Chondrocyte (in vitro differentiated cells): ENCODE data around the gene DNAH1. TPM values are rescaled to one million over a fixed set of nuclear protein-coding genes. Genes with fewer than 3 reads are reported as not detected.

ENCODE experiments used
- DNase-seq: peaks from one replicate; pipeline ENCODE4 v3.0.0; 2021; ENCODE audit warnings: mixed read lengths, low spot score
- H3K27ac Mint-ChIP-seq: one replicate; pipeline ENCODE4 v1.8.0; 2021; ENCODE audit warnings: mild to moderate bottlenecking, moderate library complexity, mixed read lengths; ENCODE audit not compliant: unreplicated experiment
- H3K27me3 Mint-ChIP-seq: 2 replicates; pipeline ENCODE4 v1.8.0; 2021; ENCODE audit warnings: low read depth, mixed read lengths
- H3K36me3 Mint-ChIP-seq: 2 replicates; pipeline ENCODE4 v1.8.0; 2021; ENCODE audit warnings: low read depth, mixed read lengths
- H3K4me1 Mint-ChIP-seq: 2 replicates; pipeline ENCODE4 v1.8.0; 2021; ENCODE audit warnings: low read depth, mild to moderate bottlenecking, mixed read lengths
- H3K4me3 Mint-ChIP-seq: one replicate; pipeline ENCODE4 v1.8.0; 2021; ENCODE audit warnings: mild to moderate bottlenecking, moderate library complexity, mixed read lengths; ENCODE audit not compliant: unreplicated experiment
- H3K9me3 Mint-ChIP-seq: 2 replicates; pipeline ENCODE4 v1.8.0; 2021; ENCODE audit warnings: low read depth, mixed read lengths
- CTCF ChIP-seq: fragments of 200-600 bp; sonication (generic); IDR thresholded peaks from 2 replicates; pipeline ENCODE4 v1.5.0; 2021; ENCODE audit warnings: antibody characterized with exemption, mild to moderate bottlenecking, moderate library complexity
- total RNA-seq: library from RNA; stranded (reverse); gene quantifications from 3 replicates; pipeline ENCODE4 v1.2.1, GENCODE V29; 2021

The DNAH1 gene
- total RNA-seq, 1 donor from 2014 or later = 5.0 TPM

GRCh38 chr3:52372822-52373504, 56.8 kb downstream of the DNAH1 start:
- H3K27me3 Mint-ChIP-seq = peaks cover 3% of the 10 kb centered on the region
- H3K27ac Mint-ChIP-seq = no peak overlapping the region
- H3K9me3 Mint-ChIP-seq = no peaks in the 10 kb centered on the region
- peaks cover 11% of the 10 kb centered on the region for H3K36me3 Mint-ChIP-seq
- DNase-seq = no peak
- peak overlapping the region; percentile 26 for H3K4me3 Mint-ChIP-seq
- TF ChIP-seq CTCF = peak; percentile 39
- peaks cover 7% of the 10 kb centered on the region for H3K4me1 Mint-ChIP-seq

GRCh38 chr3:52373676-52374075, 57.6 kb downstream of the DNAH1 start:
- TF ChIP-seq CTCF = no peak
- DNase-seq = no peak
- H3K27ac Mint-ChIP-seq = no peak overlapping the region
- H3K36me3 Mint-ChIP-seq = peaks cover 11% of the 10 kb centered on the region
- H3K27me3 Mint-ChIP-seq = peaks cover 3% of the 10 kb centered on the region
- H3K4me1 Mint-ChIP-seq = peaks cover 7% of the 10 kb centered on the region
- H3K9me3 Mint-ChIP-seq = no peaks in the 10 kb centered on the region
- H3K4me3 Mint-ChIP-seq = peak overlapping the region; percentile 26

GRCh38 chr3:52374173-52374572, 58.1 kb downstream of the DNAH1 start:
- H3K27ac Mint-ChIP-seq = no peak overlapping the region
- peak; percentile 11 for TF ChIP-seq CTCF
- peaks cover 3% of the 10 kb centered on the region for H3K27me3 Mint-ChIP-seq
- H3K9me3 Mint-ChIP-seq = no peaks in the 10 kb centered on the region
- peaks cover 11% of the 10 kb centered on the region for H3K36me3 Mint-ChIP-seq
- peaks cover 7% of the 10 kb centered on the region for H3K4me1 Mint-ChIP-seq
- DNase-seq = no peak
- no peak overlapping the region for H3K4me3 Mint-ChIP-seq

GRCh38 chr3:52379610-52380009, 63.5 kb downstream of the DNAH1 start:
- H3K4me3 Mint-ChIP-seq = no peak overlapping the region
- peaks cover under 1% of the 10 kb centered on the region for H3K27me3 Mint-ChIP-seq
- no peaks in the 10 kb centered on the region for H3K4me1 Mint-ChIP-seq
- TF ChIP-seq CTCF = no peak
- no peaks in the 10 kb centered on the region for H3K9me3 Mint-ChIP-seq
- no peak overlapping the region for H3K27ac Mint-ChIP-seq
- peaks cover 7% of the 10 kb centered on the region for H3K36me3 Mint-ChIP-seq
- no peak for DNase-seq

GRCh38 chr3:52380023-52380422, 63.9 kb downstream of the DNAH1 start:
- no peak overlapping the region for H3K27ac Mint-ChIP-seq
- no peak overlapping the region for H3K4me3 Mint-ChIP-seq
- no peak for TF ChIP-seq CTCF
- no peaks in the 10 kb centered on the region for H3K27me3 Mint-ChIP-seq
- H3K4me1 Mint-ChIP-seq = no peaks in the 10 kb centered on the region
- H3K36me3 Mint-ChIP-seq = peaks cover 7% of the 10 kb centered on the region
- DNase-seq = no peak
- no peaks in the 10 kb centered on the region for H3K9me3 Mint-ChIP-seq
